CD4-positive, alpha-beta T cell (primary cell): ENCODE data around the gene SHLD1. TPM values are rescaled to one million over a fixed set of nuclear protein-coding genes. Genes with fewer than 3 reads are reported as not detected.

Source experiments
- ATAC-seq: fragments of 200-7000 bp; cut with Tn5 transposase; one replicate; pipeline ENCODE4 v1.10.0; 2022; ENCODE audit warnings: mild to moderate bottlenecking; ENCODE audit not compliant: poor library complexity
- CTCF ChIA-PET: fragments of 350-600 bp; sonication (Branson Sonifier 250); formaldehyde crosslinking; loops from one replicate; lab custom pipeline; 2021; ENCODE audit warnings: antibody characterized with exemption, inconsistent platforms; lab: Charles Lee
- POLR2A ChIA-PET: fragments of 350-600 bp; sonication (Branson Sonifier 250); formaldehyde crosslinking; loops from one replicate; lab custom pipeline; 2021; ENCODE audit warnings: antibody characterized with exemption, inconsistent platforms; lab: Charles Lee
- DNase-seq, 14 experiments: peaks; one replicate each; pipeline ENCODE4 v3.0.0-alpha.2; 2013 to 2020; ENCODE audit warnings: mixed read lengths in 2 of 14
- H3K27ac ChIP-seq, 2 donors: one replicate each; pipeline versions ENCODE4 v1.5.1 to v1.7.0; 2013; ENCODE audit warnings: low read length in 2 of 2, low read depth in 1 of 2, mild to moderate bottlenecking in 1 of 2
- H3K27me3 ChIP-seq, 2 experiments: 1 replicate in 1 of 2; 2 replicates in 1 of 2; pipeline versions ENCODE4 v1.6.1 to v1.7.0; 2013; ENCODE audit warnings: low read length in 2 of 2, control low read depth in 1 of 2, mild to moderate bottlenecking in 1 of 2, moderate library complexity in 1 of 2; ENCODE audit not compliant: insufficient read depth in 2 of 2, control insufficient read depth in 1 of 2
- H3K36me3 ChIP-seq: one replicate; pipeline ENCODE4 v1.6.1; 2013; ENCODE audit warnings: low read length, control low read depth; ENCODE audit not compliant: insufficient read depth
- H3K4me1 ChIP-seq: one replicate; pipeline ENCODE4 v1.6.1; 2013; ENCODE audit warnings: low read length, control low read depth; ENCODE audit not compliant: insufficient read depth
- H3K4me3 ChIP-seq: one replicate; pipeline ENCODE4 v1.5.1; 2013; ENCODE audit warnings: mild to moderate bottlenecking, low read length, moderate library complexity
- H3K9me3 ChIP-seq, 2 experiments: 1 replicate in 1 of 2; 2 replicates in 1 of 2; pipeline versions ENCODE4 v1.6.1 to v1.7.0; 2013; ENCODE audit warnings: low read length in 2 of 2, mild to moderate bottlenecking in 2 of 2, control low read depth in 1 of 2, moderate library complexity in 1 of 2; ENCODE audit not compliant: control insufficient read depth in 1 of 2, insufficient read depth in 1 of 2
- H3K27ac Mint-ChIP-seq: one replicate; pipeline ENCODE4 v1.8.0; 2020; ENCODE audit warnings: mixed read lengths
- H3K27me3 Mint-ChIP-seq: one replicate; pipeline ENCODE4 v1.8.0; 2021; ENCODE audit warnings: mixed read lengths
- H3K36me3 Mint-ChIP-seq: one replicate; pipeline ENCODE4 v1.8.0; 2021; ENCODE audit warnings: low read depth, mixed read lengths
- H3K4me1 Mint-ChIP-seq: one replicate; pipeline ENCODE4 v1.8.0; 2021; ENCODE audit warnings: low read depth, mixed read lengths
- H3K4me3 Mint-ChIP-seq: one replicate; pipeline ENCODE4 v1.8.0; 2020; ENCODE audit warnings: mild to moderate bottlenecking, mixed read lengths
- H3K9me3 Mint-ChIP-seq: one replicate; pipeline ENCODE4 v1.8.0; 2020; ENCODE audit warnings: mixed read lengths
- CTCF ChIP-seq: fragments of 200-600 bp; IDR thresholded peaks from one replicate; pipeline ENCODE4 v1.8.0; 2022; ENCODE audit warnings: antibody characterized with exemption, mild to moderate bottlenecking
- intact Hi-C, 2 experiments: fragments of 100-400 bp; cut with DNase I in 1 of 2; cut with micrococcal nuclease in 1 of 2; formaldehyde crosslinking; loops; one replicate each; pipeline versions ENCODE4 v1.15.1 to v1.9.0; 2023 to 2025; cut with DNase I, micrococcal nuclease
- total RNA-seq, 174 experiments: library from RNA in 2 of 174; stranded (reverse) in 2 of 174; gene quantifications; one replicate each; pipeline ENCODE4 v1.2.3 and lab custom pipeline; 2021 to 2026

The SHLD1 gene
- total RNA-seq, 2 experiments from 2014 or later = 7.0 to 7.3 TPM

- ChIA-PET CTCF (no interaction called here), POLR2A (no interaction called here)
- Histone ChIP-seq H3K36me3 (no peaks in the 10 kb centered on the region), H3K9me3 (peaks cover 0 to 7% of the 10 kb centered on the region in 2 experiments), H3K27me3 (peaks cover 32 to 45% of the 10 kb centered on the region in 2 experiments), H3K4me1 (peaks cover 12% of the 10 kb centered on the region), H3K4me3 (no peak overlapping the region), H3K27ac (no peak overlapping the region)
- Mint-ChIP-seq H3K27ac (no peak overlapping the region), H3K4me3 (no peak overlapping the region), H3K27me3 (peaks cover 82% of the 10 kb centered on the region), H3K4me1 (peaks cover 12% of the 10 kb centered on the region), H3K36me3 (no peaks in the 10 kb centered on the region), H3K9me3 (no peaks in the 10 kb centered on the region)
- DNase-seq (no peak), ATAC-seq (no peak)
- no peak for TF ChIP-seq CTCF
- intact Hi-C loops = no loop called here
Measured at GRCh38 chr20:5908981-5909380, 158.8 kb downstream of the SHLD1 start.

GRCh38 chr20:5910186-5910585 lies 160.0 kb downstream of the SHLD1 start:
- ATAC-seq (no peak), DNase-seq (no peak)
- intact Hi-C loops = no loop called here
- Mint-ChIP-seq H3K36me3 (no peaks in the 10 kb centered on the region), H3K27me3 (peaks cover 85% of the 10 kb centered on the region), H3K9me3 (no peaks in the 10 kb centered on the region), H3K4me3 (no peak overlapping the region), H3K4me1 (peaks cover 12% of the 10 kb centered on the region), H3K27ac (no peak overlapping the region)
- H3K9me3 ChIP-seq = peaks cover 0 to 7% of the 10 kb centered on the region in 2 experiments
- peaks cover 27 to 43% of the 10 kb centered on the region in 2 experiments for H3K27me3 ChIP-seq
- ChIA-PET CTCF (no interaction called here), POLR2A (no interaction called here)
- no peak overlapping the region for H3K4me3 ChIP-seq
- H3K4me1 ChIP-seq = peaks cover 12% of the 10 kb centered on the region
- H3K36me3 ChIP-seq = no peaks in the 10 kb centered on the region
- H3K27ac ChIP-seq = no peak overlapping the region
- no peak for TF ChIP-seq CTCF

GRCh38 chr20:5913166-5913565 lies 163.0 kb downstream of the SHLD1 start:
- POLR2A ChIA-PET = no interaction called here
- Histone ChIP-seq H3K36me3 (no peaks in the 10 kb centered on the region), H3K27me3 (peaks cover 22 to 39% of the 10 kb centered on the region in 2 experiments), H3K4me3 (no peak overlapping the region), H3K27ac (no peak overlapping the region), H3K4me1 (peaks cover 12% of the 10 kb centered on the region), H3K9me3 (peaks cover 0 to 7% of the 10 kb centered on the region in 2 experiments)
- H3K9me3 Mint-ChIP-seq = no peaks in the 10 kb centered on the region
- TF ChIP-seq CTCF = no peak
- H3K4me3 Mint-ChIP-seq = no peak overlapping the region
- H3K27ac Mint-ChIP-seq = no peak overlapping the region
- H3K4me1 Mint-ChIP-seq = peaks cover 12% of the 10 kb centered on the region
- intact Hi-C loops = no loop called here
- peaks cover 64% of the 10 kb centered on the region for H3K27me3 Mint-ChIP-seq
- ATAC-seq (no peak), DNase-seq (no peak)
- H3K36me3 Mint-ChIP-seq = no peaks in the 10 kb centered on the region
- CTCF ChIA-PET = no interaction called here

Other genes with a start within 250 kb of the SHLD1 start
- gene GPCPD1, start 139.4 kb upstream of the SHLD1 start, total RNA-seq = 100 to 1,000 TPM; 171 to 176 TPM
- gene CHGB, start 161.1 kb downstream of the SHLD1 start, total RNA-seq = under 1 TPM in 1 of 2 experiments, not detected in 1; 0.34 TPM
- 1 to 10 TPM; 8.1 TPM for gene TRMT6, start 200.1 kb downstream of the SHLD1 start, total RNA-seq
- gene MCM8, start 200.3 kb downstream of the SHLD1 start, total RNA-seq = 1 to 10 TPM; 1.4 to 1.7 TPM